ENCODE results near the gene CLCN2.

The CLCN2 gene

DNA sequence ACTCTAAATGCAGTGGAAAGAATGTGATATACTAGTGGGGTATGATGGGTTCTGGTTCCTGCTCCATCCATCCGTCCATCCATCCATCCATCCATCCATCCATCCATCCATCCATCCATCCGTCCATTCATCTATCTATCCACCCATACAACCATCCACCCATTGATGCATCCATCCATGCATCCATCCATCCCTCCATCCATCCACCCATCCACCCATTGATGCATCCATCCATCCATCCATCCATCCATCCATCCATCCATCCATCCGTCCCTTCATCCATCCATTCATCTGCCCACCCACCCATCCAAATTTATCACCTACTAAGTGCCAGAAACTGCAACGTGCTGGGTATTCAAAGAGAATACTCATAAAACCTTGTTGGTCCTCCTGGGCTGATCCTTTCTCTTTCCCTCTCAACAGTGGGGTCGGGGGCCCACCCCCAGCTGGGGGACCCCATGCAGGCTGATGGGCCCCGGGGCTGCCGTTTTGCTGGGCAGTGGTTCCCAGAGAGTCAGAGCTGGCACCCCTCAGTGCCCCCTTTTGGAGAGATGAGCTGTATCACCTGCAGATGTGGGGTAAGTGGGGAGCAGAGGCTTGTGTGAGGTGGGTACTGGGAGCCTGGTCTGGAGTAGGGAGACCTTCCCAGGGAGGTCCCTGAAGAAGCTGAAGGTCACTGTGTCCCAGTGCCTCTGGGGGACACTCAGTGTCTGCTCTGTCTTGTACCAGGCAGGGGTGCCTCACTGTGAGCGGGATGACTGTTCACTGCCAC, 26.9 kb upstream of the CLCN2 start:
- Histone ChIP-seq H3K9ac (ENCODE audit: low read length) (no peak overlapping the region), H3K9me3 (ENCODE audit: control insufficient read depth, low read length) (no peaks in the 10 kb centered on the region), H3K4me1 (ENCODE audit: control insufficient read depth, insufficient read depth, low read length) (no peaks in the 10 kb centered on the region), H3K36me3 (ENCODE audit: control insufficient read depth, insufficient read depth, low read length, severe bottlenecking) (no peaks in the 10 kb centered on the region), H3K4me3 (ENCODE audit: low read length) (no peak overlapping the region), H3K27me3 (replicated peaks; ENCODE audit: control insufficient read depth, insufficient read depth, low read length) (no peaks in the 10 kb centered on the region)
- no peak for DNase-seq (ENCODE audit: low read depth)

DNA sequence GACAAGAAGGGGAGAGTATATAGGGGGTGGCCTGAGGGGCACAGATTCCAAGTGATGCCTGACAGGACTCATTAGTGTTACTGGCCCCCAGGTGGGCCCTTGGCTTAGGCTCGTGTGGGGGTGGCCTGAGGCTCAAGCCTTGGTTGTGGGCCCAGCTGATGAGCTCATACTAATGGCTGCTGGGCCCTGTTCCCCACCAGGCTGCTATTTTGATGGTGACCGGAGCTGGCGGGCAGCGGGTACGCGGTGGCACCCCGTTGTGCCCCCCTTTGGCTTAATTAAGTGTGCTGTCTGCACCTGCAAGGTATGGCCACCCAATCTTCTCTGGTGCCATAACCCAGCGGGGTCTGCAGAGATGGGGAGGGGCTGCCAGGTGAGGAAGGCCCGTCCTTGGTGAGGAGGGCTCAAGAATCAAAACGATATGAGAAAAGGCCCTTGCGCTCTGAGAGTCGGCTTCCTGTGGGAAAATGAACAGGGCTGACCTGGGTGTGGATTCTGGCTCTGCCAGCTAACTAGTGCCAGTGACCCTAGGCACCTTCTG, 25.8 kb upstream of the CLCN2 start:
- Histone ChIP-seq H3K9ac (ENCODE audit: low read length) (no peak overlapping the region), H3K4me3 (ENCODE audit: low read length) (no peak overlapping the region), H3K9me3 (ENCODE audit: control insufficient read depth, low read length) (no peaks in the 10 kb centered on the region), H3K4me1 (ENCODE audit: control insufficient read depth, insufficient read depth, low read length) (no peaks in the 10 kb centered on the region), H3K27me3 (replicated peaks; ENCODE audit: control insufficient read depth, insufficient read depth, low read length) (no peaks in the 10 kb centered on the region), H3K36me3 (ENCODE audit: control insufficient read depth, insufficient read depth, low read length, severe bottlenecking) (no peaks in the 10 kb centered on the region)
- no peak for DNase-seq (ENCODE audit: low read depth)

GRCh38 chr3:184386047-184386806, 24.8 kb upstream of the CLCN2 start:
- H3K4me1 ChIP-seq (ENCODE audit: control insufficient read depth, insufficient read depth, low read length) = no peaks in the 10 kb centered on the region
- H3K27me3 ChIP-seq (replicated peaks; ENCODE audit: control insufficient read depth, insufficient read depth, low read length) = peaks cover 9% of the 10 kb centered on the region
- H3K4me3 ChIP-seq (ENCODE audit: low read length) = no peak overlapping the region
- H3K9ac ChIP-seq (ENCODE audit: low read length) = no peak overlapping the region
- H3K36me3 ChIP-seq (ENCODE audit: control insufficient read depth, insufficient read depth, low read length, severe bottlenecking) = no peaks in the 10 kb centered on the region
- no peaks in the 10 kb centered on the region for H3K9me3 ChIP-seq (ENCODE audit: control insufficient read depth, low read length)
- DNase-seq (ENCODE audit: low read depth) = no peak

DNA sequence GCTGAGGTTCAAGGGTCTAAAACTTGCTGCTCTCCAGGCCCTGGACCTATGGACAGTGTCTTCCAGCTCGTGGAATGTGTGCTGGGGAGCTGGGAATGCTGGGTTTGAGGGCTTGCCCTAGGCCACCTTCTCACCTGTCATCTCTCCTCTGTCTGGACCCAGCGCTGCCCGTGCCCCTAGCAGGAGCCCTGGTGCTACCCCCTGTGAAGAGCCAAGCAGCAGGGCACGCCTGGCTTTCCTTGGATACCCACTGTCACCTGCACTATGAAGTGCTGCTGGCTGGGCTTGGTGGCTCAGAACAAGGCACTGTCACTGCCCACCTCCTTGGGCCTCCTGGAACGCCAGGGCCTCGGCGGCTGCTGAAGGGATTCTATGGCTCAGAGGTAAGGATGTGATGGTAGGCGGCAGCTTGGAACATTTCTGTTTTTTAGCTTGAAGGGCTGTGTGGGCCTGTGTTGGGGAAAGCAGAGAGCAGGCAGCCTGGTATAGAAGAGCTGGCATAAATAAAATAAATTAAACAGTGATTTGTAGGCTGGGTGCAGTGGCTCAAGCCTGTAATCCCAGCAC, 23.5 kb upstream of the CLCN2 start:
- H3K4me1 ChIP-seq (ENCODE audit: control insufficient read depth, insufficient read depth, low read length) = no peaks in the 10 kb centered on the region
- H3K9me3 ChIP-seq (ENCODE audit: control insufficient read depth, low read length) = no peaks in the 10 kb centered on the region
- H3K4me3 ChIP-seq (ENCODE audit: low read length) = no peak overlapping the region
- no peak overlapping the region for H3K9ac ChIP-seq (ENCODE audit: low read length)
- no peaks in the 10 kb centered on the region for H3K36me3 ChIP-seq (ENCODE audit: control insufficient read depth, insufficient read depth, low read length, severe bottlenecking)
- no peak for DNase-seq (ENCODE audit: low read depth)
- peaks cover 16% of the 10 kb centered on the region for H3K27me3 ChIP-seq (replicated peaks; ENCODE audit: control insufficient read depth, insufficient read depth, low read length)

GRCh38 chr3:184384342-184384741, 22.9 kb upstream of the CLCN2 start:
- Histone ChIP-seq H3K4me3 (ENCODE audit: low read length) (no peak overlapping the region), H3K36me3 (ENCODE audit: control insufficient read depth, insufficient read depth, low read length, severe bottlenecking) (no peaks in the 10 kb centered on the region), H3K27me3 (replicated peaks; ENCODE audit: control insufficient read depth, insufficient read depth, low read length) (peaks cover 16% of the 10 kb centered on the region), H3K9me3 (ENCODE audit: control insufficient read depth, low read length) (no peaks in the 10 kb centered on the region), H3K4me1 (ENCODE audit: control insufficient read depth, insufficient read depth, low read length) (no peaks in the 10 kb centered on the region), H3K9ac (ENCODE audit: low read length) (no peak overlapping the region)
- no peak for DNase-seq (ENCODE audit: low read depth)

DNA sequence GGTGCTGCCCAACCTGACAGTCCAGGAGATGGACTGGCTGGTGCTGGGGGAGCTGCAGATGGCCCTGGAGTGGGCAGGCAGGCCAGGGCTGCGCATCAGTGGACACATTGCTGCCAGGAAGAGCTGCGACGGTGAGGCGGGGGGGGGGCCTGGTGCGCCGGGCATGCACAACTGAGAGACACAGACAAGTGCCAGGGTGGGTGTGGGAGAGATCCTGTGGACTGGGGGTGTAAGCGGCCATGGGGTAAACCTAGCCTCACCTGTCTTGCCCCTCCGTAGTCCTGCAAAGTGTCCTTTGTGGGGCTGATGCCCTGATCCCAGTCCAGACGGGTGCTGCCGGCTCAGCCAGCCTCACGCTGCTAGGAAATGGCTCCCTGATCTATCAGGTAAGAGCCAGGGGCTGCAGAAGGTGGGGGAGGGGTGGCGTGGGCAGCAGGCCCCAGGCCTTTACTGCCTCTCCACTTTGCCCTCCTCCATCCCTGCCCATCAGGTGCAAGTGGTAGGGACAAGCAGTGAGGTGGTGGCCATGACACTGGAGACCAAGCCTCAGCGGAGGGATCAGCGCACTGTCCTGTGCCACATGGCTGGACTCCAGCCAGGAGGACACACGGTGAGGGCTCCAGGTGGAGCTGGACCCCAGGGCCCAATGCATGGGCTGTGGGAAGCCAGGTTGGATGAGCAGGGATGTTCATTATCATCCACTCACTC, 21.8 kb upstream of the CLCN2 start:
- H3K27me3 ChIP-seq (replicated peaks; ENCODE audit: control insufficient read depth, insufficient read depth, low read length) = peaks cover 20% of the 10 kb centered on the region
- no peaks in the 10 kb centered on the region for H3K9me3 ChIP-seq (ENCODE audit: control insufficient read depth, low read length)
- H3K36me3 ChIP-seq (ENCODE audit: control insufficient read depth, insufficient read depth, low read length, severe bottlenecking) = no peaks in the 10 kb centered on the region
- no peak overlapping the region for H3K4me3 ChIP-seq (ENCODE audit: low read length)
- no peak for DNase-seq (ENCODE audit: low read depth)
- no peaks in the 10 kb centered on the region for H3K4me1 ChIP-seq (ENCODE audit: control insufficient read depth, insufficient read depth, low read length)
- no peak overlapping the region for H3K9ac ChIP-seq (ENCODE audit: low read length)

GRCh38 chr3:184382326-184383032, 21.1 kb upstream of the CLCN2 start:
- peaks cover 7% of the 10 kb centered on the region for H3K4me1 ChIP-seq (ENCODE audit: control insufficient read depth, insufficient read depth, low read length)
- no peaks in the 10 kb centered on the region for H3K9me3 ChIP-seq (ENCODE audit: control insufficient read depth, low read length)
- H3K4me3 ChIP-seq (ENCODE audit: low read length) = no peak overlapping the region
- DNase-seq (ENCODE audit: low read depth) = no peak
- peaks cover 25% of the 10 kb centered on the region for H3K27me3 ChIP-seq (replicated peaks; ENCODE audit: control insufficient read depth, insufficient read depth, low read length)
- no peaks in the 10 kb centered on the region for H3K36me3 ChIP-seq (ENCODE audit: control insufficient read depth, insufficient read depth, low read length, severe bottlenecking)
- H3K9ac ChIP-seq (ENCODE audit: low read length) = no peak overlapping the region

- Histone ChIP-seq H3K9me3 (ENCODE audit: control insufficient read depth, low read length) (no peaks in the 10 kb centered on the region), H3K36me3 (ENCODE audit: control insufficient read depth, insufficient read depth, low read length, severe bottlenecking) (no peaks in the 10 kb centered on the region), H3K9ac (ENCODE audit: low read length) (no peak overlapping the region), H3K27me3 (replicated peaks; ENCODE audit: control insufficient read depth, insufficient read depth, low read length) (peaks cover 25% of the 10 kb centered on the region), H3K4me3 (ENCODE audit: low read length) (no peak overlapping the region), H3K4me1 (ENCODE audit: control insufficient read depth, insufficient read depth, low read length) (peaks cover 9% of the 10 kb centered on the region)
- DNase-seq (ENCODE audit: low read depth) = no peak
Measured at GRCh38 chr3:184381261-184382224, 20.1 kb upstream of the CLCN2 start.

DNA sequence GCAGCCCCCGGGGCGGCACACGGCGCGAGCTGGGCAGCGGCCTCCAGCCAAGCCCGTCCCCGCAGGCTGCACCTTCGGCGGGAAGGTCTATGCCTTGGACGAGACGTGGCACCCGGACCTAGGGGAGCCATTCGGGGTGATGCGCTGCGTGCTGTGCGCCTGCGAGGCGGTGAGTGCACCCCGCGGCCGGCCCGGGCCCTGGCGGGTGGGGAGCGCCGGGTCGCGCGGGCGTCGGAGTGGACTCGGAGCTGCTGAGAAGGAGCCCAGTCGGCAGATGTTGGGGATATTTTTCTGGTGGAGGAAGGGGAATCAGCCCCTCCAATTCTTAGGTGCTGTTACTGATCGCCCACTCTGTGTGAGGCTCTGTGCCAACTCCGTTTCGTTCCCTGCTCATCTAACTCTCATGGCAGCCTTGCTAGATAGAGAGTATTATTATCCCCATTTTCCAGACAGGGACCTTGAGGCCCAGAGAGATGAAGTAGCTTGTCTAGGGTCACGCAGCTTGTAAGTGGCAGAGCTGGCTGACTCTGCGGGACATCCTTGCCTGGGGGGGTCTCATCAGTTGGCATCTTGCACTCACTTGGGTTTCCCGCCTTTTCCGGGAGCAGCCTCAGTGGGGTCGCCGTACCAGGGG, 19.3 kb upstream of the CLCN2 start:
- peaks cover 9% of the 10 kb centered on the region for H3K4me1 ChIP-seq (ENCODE audit: control insufficient read depth, insufficient read depth, low read length)
- no peaks in the 10 kb centered on the region for H3K9me3 ChIP-seq (ENCODE audit: control insufficient read depth, low read length)
- H3K9ac ChIP-seq (ENCODE audit: low read length) = no peak overlapping the region
- peak overlapping the region; percentile 65 for H3K4me3 ChIP-seq (ENCODE audit: low read length)
- H3K27me3 ChIP-seq (replicated peaks; ENCODE audit: control insufficient read depth, insufficient read depth, low read length) = peaks cover 25% of the 10 kb centered on the region
- H3K36me3 ChIP-seq (ENCODE audit: control insufficient read depth, insufficient read depth, low read length, severe bottlenecking) = no peaks in the 10 kb centered on the region
- peak; percentile 18 for DNase-seq (ENCODE audit: low read depth)

Measured in adipocyte (in vitro differentiated cells).